ENCODE data around the gene EXOC6B. TPM values are rescaled to one million over a fixed set of nuclear protein-coding genes. Genes with fewer than 3 reads are reported as not detected.

Gene EXOC6B
- total and polyA plus RNA-seq, 2 of the 8 experiments (the other 6 are each of a cell fraction or from before 2014, with no cell fraction given) = 13.5 to 33.0 TPM

DNA sequence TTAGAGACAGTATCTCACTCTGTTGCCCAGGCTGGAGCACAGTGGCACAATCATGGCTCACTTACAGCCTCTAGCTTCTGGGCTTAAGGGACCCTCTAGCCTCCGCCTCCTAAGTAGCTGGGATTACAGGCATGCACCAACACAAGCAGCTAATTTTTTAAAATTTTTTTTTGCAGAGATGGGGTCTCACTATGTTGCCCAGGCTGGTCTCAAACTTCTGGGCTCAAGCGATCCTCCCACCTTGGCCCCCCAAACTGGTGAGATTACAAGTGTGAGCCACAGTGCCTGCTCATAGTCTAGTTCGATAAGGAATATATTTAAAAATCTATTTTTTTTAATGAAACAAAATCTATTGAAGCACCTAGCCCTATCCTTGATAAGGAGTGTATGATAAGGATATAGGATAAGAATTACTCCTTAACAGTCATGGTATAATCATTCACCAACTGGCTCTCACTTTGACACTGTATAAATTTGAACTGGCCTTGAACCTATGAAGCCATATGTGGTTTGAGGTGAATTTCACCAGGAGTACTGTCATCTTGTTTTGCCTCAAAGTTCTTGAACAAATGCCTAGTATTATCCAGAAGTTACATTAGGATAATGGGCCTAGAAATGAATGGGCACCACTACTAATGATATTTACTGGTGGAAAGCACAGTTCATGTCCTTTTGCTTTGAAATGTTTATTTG lies 71.1 kb downstream of the EXOC6B start:
- Histone ChIP-seq H2BK120ac (replicated peaks; ENCODE audit: low read depth, low read length) (no peak overlapping the region), H2BK5ac (ENCODE audit: low read depth, low read length) (no peak overlapping the region), H3K4me3 (ENCODE audit: extremely low read depth in 1 of 4, insufficient read depth in 2 of 4, low read depth in 3 of 4, low read length in 4 of 4) (no peak overlapping the region), H3K27ac (ENCODE audit: low read depth, low read length) (no peak overlapping the region), H3K4me1 (replicated peaks in 1 of 4; ENCODE audit: control insufficient read depth in 3 of 4, insufficient read depth in 4 of 4, low read length in 3 of 4) (peaks cover 0 to 11% (median 0%) of the 10 kb centered on the region in 4 experiments; a peak in 2 of 7 replicates), H3K79me1 (ENCODE audit: low read depth, low read length) (no peaks in the 10 kb centered on the region), H2AK5ac (ENCODE audit: low read depth, low read length) (no peak overlapping the region), H3K79me2 (ENCODE audit: control insufficient read depth in 1 of 2, insufficient read depth in 2 of 2, low read length in 2 of 2) (peaks cover 0 to 6% of the 10 kb centered on the region in 2 experiments; a peak in 2 of 4 replicates), H3K36me3 (ENCODE audit: control insufficient read depth in 2 of 4, insufficient read depth in 4 of 4, low read length in 3 of 4) (no peaks in the 10 kb centered on the region), H2BK12ac (ENCODE audit: low read depth, low read length) (no peak overlapping the region), H3K14ac (ENCODE audit: insufficient read length) (no peak overlapping the region), H3K56ac (replicated peaks; ENCODE audit: insufficient read length, low read depth, low read length) (no peak overlapping the region), H2AFZ (ENCODE audit: low read length) (no peak overlapping the region), H3K18ac (ENCODE audit: extremely low read depth, low read length) (no peak overlapping the region), H4K20me1 (replicated peaks in 1 of 2; ENCODE audit: control insufficient read depth in 1 of 2, insufficient read depth in 2 of 2, low read length in 2 of 2) (no peaks in the 10 kb centered on the region), H2BK15ac (ENCODE audit: low read length) (no peak overlapping the region), H3K9ac (replicated peaks in 1 of 4; ENCODE audit: extremely low read depth in 1 of 4, low read depth in 3 of 4, low read length in 3 of 4) (no peak overlapping the region), H4K8ac (ENCODE audit: extremely low read depth, insufficient read depth, low read length) (no peak overlapping the region), H3K4me2 (ENCODE audit: insufficient read depth in 1 of 2, low read depth in 2 of 2, low read length in 2 of 2) (no peak overlapping the region), H3K23ac (ENCODE audit: insufficient read length) (no peak overlapping the region), H2BK20ac (ENCODE audit: low read length) (no peak overlapping the region), H4K91ac (replicated peaks; ENCODE audit: insufficient read length, low read length) (no peak overlapping the region), H3K27me3 (replicated peaks in 1 of 4; ENCODE audit: control insufficient read depth in 3 of 4, extremely low read depth in 1 of 4, insufficient read depth in 3 of 4, low read length in 3 of 4) (no peaks in the 10 kb centered on the region), H4K5ac (ENCODE audit: insufficient read length, low read depth, low read length) (no peak overlapping the region), H3K4ac (replicated peaks; ENCODE audit: insufficient read length, low read depth, low read length) (no peak overlapping the region), H3K23me2 (ENCODE audit: low read depth, low read length) (no peaks in the 10 kb centered on the region), H3K9me3 (ENCODE audit: insufficient read depth in 2 of 2, low read depth in 1 of 2, low read length in 1 of 2) (no peaks in the 10 kb centered on the region)
- 84% methylated on average over 3 of the region's 3 CpGs; no CpG with 5 or more reads in 1 of the 2 experiments for WGBS, 2 experiments (ENCODE audit: extremely low coverage in 1 of 2, insufficient coverage in 1 of 2, insufficient read length in 1 of 2, insufficient replicate concordance in 2 of 2, low coverage in 1 of 2, low lambda C conversion rate in 2 of 2, missing lambda C conversion rate in 1 of 2)
- FAIRE-seq (no peak), DNase-seq (ENCODE audit: low read depth in 1 of 2, low spot score in 2 of 2) (no peak)
- CTCF ChIA-PET (ENCODE audit: partially characterized antibody) = interaction anchor here (1.6 to 1.7 kb wide), 2 partner anchors 10 to 13 kb away, joined by 5 to 6 read pairs; no protein-coding TSS in a partner anchor
- POLR2A ChIA-PET (ENCODE audit: partially characterized antibody) = interaction anchor here (1.5 kb wide), 1 partner anchor 59 kb away, joined by 3 read pairs; no protein-coding TSS in a partner anchor
- TF ChIP-seq CBX5 (IDR thresholded peaks at IDR 0.05; ENCODE audit: low read depth, low read length) (no peak), SUZ12 (IDR thresholded peaks at IDR 0.05; ENCODE audit: low read length) (no peak), JUND (IDR thresholded peaks at IDR 0.05; ENCODE audit: low read length) (no peak), CHD2 (IDR thresholded peaks at IDR 0.05; ENCODE audit: low read length) (no peak), CTBP2 (IDR thresholded peaks at IDR 0.05; ENCODE audit: borderline replicate concordance, insufficient read depth, insufficient read length, low read length) (no peak), TAF1 (IDR thresholded peaks at IDR 0.05; ENCODE audit: low read depth, low read length) (no peak), RAD21 (IDR thresholded peaks at IDR 0.05 in 1 of 2, conservative IDR thresholded peaks at IDR 0.05 in 1 of 2; ENCODE audit: low read depth in 2 of 2, low read length in 2 of 2) (no peak), RXRA (IDR thresholded peaks at IDR 0.05; ENCODE audit: insufficient read depth, low read depth, low read length) (no peak), ASH2L (IDR thresholded peaks at IDR 0.05; ENCODE audit: low read length) (no peak), SP2 (IDR thresholded peaks at IDR 0.05; ENCODE audit: low read length) (no peak), YY1 (IDR thresholded peaks at IDR 0.05; ENCODE audit: low read depth, low read length) (no peak), FOSL1 (IDR thresholded peaks at IDR 0.05; ENCODE audit: insufficient read depth, low read depth, low read length) (no peak)
- TF ChIP-seq, protein P1, sequence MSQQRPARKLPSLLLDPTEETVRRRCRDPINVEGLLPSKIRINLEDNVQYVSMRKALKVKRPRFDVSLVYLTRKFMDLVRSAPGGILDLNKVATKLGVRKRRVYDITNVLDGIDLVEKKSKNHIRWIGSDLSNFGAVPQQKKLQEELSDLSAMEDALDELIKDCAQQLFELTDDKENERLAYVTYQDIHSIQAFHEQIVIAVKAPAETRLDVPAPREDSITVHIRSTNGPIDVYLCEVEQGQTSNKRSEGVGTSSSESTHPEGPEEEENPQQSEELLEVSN (IDR thresholded peaks at IDR 0.05) = no peak
